Right kidney (tissue), 1 donor: ENCODE results near the gene GABARAPL2.
"Not testable (repeated sequence)": the region's sequence is repeated elsewhere in the genome, so short reads cannot be mapped to it uniquely, and the experiment has no call there.

Source experiments
- DNase-seq: peaks from one replicate; pipeline ENCODE4 v3.0.0-alpha.2; 2016

The GABARAPL2 gene

DNA sequence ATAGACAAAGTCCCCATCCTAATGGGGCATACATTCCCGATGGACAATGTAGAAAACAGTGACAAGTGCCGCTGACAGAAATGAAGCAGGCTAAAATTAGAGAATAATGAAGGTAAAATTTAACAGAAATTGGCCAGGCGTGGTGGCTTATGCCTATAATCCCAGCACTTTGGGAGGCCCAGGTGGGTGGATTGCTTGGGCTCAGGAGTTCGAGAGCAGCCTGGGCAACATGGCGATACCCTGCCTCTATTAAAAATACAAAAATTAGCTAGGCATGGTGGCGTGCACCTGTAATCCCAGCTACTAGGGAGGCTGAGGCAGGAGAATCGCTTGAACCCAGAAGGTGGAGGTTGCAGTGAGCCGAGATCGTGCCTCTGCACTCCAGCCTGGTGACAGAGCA lies 17.7 kb upstream of the GABARAPL2 start:
- not testable (repeated sequence) for DNase-seq

DNA sequence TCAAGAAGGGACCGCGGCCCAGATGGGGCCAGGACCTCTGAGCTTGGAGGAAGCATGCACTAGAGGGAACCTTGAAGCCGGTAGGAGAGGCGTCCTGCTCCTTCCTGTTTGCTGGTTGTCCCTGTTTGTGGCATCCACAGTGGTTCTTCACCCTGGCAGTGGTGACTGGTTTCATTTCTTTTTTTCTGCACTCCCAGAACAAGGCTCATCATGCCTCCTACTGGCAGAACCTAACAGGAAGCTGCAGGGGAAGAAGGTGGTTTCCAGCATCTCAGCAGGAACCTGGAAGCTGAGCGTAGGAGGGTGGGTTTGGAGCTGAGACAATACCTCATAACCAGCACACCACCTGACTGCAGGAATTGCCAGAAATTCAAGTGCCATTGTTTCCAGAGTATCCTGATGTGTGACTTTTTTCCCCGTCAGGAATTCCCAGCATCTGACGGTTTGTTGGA lies 15.9 kb upstream of the GABARAPL2 start:
- no peak for DNase-seq

DNA sequence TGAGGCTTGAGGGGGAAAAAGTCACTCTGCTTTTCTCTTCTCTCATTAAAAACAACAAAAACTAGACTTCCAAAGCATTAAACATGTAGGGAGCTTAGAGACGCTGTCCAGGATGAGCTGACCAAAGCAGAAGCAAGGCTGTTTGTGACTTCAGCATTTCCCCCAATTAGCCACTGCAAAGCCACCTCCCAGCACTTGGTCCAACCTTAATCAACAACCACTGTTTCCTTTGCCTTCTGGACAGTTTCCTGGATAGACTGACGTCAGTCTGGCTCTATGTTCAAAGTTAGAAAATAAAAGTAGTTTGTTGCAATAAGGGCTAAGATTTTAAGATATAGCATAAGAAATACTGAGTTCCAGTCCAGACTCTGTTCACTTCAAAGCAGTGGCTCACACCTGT lies 13.2 kb upstream of the GABARAPL2 start:
- DNase-seq = no peak

DNA sequence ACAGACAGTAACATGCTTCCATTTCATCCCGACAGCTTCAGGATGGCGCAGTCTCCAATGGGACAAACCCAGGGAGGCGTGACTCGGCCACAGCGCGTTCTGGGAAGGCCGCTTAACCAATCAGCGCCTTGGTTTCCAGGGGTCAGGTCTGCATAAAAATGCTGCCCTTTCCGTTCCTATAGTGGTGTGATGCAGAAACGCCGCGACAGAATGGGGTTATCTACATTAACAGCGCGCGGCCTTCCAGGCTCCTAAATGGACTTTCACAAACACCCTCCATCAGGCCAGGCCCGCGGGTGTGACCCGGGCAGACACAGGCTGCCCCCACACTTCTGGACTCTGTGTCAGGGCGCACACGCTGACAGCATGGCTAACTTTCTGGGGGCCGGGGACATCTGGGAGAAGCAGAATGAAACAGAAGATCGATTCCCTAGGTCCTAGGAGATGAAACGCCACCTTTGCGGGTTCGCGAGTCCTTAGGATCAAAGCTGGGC lies 10.9 kb upstream of the GABARAPL2 start:
- peak; percentile 74 for DNase-seq

DNA sequence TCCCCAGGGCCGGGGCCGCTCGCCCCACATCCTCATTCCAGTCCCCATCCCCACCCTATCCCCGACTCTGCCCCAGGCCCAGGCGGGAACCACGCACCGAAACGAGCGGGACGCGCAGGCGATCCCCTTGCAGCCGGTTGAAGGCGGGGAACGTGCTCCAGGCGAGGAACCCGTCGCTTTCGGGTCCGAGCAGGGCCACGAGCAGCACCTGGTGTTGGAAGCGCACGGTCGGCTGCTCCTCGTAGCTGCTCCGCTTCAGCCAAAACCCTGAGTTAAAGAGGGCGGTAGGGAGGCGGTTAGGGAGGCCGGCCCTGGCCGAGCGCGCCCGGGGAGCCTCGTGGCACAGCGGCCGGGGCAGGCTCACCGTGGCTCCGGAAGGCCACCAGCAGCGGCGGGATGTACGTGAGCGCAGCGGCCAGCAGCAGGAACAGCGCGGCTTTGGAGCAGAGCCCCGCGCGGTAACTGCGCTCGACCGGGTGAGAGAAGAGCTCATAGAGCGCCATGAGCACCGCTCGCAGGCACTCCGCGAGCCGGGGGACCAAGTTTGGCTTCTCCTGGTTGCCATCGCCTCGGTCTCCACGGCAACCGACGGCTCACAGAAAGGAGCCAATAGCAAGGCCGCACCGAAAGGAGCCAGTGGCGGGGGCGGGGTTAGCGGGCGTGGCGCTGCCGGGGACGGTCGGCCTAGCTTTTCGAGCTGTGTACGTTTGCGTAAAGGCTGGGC lies 10.3 kb upstream of the GABARAPL2 start, which contains the start of gene TMEM231:
TMEM231 (minus strand) TSS at position 546 of the 724 bp plus-strand sequence; CDS start at position 503, 43 bp downstream.
- DNase-seq = peak; percentile 95

DNA sequence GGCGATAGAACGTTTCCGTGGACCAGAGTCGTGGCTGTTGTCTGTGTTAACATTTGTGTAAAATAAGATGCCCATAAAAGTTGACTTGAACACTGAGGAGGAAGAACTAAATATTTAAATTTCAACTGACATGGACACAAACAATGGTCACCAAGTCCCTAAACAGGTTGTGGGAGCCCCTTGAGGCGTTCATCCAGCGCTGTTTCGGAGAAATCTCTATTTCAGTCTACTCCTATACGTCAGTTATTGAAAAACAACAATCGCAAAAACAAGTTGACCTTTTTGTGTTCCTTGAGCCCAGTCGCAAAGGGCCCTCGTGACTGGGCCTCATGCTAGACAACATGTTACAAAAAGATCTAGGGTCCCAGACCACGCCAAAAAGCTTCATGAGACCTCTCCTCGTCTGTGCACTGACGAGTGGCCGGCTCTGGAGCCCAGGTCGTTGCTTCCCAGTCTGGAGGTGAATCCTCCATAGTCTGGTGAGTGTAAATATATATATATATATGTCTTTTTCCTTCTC lies 9.7 kb upstream of the GABARAPL2 start:
- no peak for DNase-seq

DNA sequence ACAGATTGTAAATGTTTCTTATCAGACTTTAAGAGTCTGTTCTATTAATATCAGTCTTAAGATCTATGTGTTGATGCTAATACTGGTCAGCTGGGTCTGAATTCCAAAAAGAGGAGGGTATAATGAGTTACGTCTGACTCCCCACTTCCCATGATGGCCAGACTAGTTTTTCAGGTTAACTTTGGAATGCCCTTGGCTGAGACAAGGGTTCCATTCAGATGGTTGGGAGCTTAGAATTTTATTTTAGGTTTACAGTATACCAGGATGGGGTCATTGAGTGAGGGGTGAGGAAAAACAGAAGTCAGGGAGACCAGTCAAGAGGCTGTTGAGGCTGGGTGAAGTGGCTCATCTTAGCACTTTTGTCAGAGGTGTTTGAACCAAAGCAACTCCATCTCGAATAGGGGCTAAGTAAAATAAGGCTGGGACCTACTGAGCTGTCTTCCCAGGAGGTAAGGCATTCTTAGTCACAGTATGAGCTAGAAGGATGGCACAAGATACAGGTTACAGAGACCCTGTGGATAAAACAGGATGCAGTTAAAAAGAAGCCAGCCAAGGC lies 7.3 kb upstream of the GABARAPL2 start:
- no peak for DNase-seq

DNA sequence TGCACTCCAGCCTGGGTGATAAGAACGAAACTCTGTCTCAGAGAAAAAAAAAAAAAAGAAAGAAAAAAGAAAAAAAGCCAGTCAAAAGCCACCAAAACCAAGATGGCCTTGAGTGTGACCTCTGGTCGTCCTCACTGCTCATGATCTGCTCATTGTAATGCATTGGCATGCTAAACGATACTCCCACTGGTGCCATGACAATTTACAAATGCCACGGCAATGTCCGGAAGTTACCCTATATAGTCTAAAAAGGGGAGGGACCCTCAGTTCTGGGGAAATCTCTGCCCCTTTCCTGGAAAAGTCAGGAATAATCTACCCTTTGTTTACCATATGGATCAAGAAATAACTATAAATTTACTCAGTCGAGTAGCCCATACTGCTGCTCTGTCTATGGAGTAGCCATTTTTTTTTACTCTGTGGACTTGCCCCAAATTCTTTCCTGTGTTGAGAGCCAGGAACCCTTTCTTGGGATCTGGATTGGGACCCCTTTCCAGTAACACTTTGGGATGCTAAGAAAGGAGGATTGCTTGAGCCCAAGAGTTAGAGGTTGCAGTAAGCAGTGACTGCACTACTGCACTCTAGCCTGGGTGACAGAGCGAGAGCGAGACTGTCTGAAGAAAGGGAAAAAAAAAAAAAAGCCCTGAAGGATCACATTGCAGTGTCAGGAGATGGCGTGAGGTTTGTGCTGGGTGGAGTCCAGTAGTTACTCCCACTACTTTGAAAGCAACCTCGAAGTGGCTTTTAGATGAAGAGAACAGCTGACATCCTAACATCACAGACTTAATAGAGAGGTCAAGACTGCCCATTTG lies 6.4 kb upstream of the GABARAPL2 start:
- DNase-seq = peak; percentile 9

DNA sequence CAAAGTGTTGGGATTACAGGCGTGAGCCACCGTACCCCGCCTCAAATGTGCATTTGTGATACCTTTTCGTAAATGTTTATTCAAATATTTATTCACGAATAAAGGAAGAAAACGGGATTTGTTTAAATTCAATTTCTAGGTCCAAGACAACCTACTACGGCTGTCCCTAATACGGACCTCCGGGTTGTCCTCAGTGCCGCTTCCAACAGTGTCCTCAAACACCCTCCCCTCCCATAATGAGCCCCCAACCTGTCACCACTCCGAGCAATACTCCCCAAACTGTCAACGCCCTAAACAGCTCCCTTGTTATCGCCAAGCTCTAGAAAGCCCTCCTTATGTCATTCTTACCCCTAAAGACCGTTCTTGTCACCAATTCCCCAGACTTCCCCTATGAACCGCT lies 539 bp upstream of the GABARAPL2 start:
- DNase-seq = no peak

DNA sequence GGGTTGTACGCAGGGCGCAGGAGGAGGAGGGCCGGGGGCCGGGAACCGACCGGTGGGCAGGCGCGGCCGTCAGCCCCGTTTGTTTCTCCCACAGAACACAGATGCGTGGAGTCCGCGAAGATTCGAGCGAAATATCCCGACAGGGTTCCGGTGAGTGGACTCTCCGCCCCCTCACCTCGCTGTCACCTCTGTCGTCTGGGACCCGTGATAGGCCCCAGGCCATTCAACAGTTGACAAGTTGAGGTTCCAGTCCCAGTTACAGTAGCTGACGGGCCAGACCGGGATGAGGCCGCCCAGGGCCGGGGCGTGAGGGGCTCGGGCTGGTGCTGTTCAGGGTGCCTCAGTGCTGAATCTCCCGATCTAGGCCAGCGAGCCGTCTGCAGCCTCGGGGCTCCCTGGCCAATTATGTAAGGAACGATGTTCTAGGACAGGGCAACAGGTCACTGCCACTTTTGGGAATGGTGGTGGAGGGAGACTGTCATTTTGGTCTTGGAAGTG lies 628 bp downstream of the GABARAPL2 start:
- no peak for DNase-seq

DNA sequence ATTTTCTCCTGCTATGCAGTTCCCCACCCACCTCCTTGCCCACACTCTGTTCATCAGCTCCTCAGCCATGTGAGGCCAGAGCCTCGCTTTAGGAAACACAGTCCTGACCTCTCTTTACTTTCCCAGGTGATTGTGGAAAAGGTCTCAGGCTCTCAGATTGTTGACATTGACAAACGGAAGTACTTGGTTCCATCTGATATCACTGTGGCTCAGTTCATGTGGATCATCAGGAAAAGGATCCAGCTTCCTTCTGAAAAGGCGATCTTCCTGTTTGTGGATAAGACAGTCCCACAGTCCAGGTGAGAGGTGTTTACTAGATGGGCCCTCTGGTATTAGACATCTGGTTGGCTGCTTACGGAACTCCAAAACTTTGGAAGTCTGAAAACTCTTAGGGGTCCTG lies 1.7 kb downstream of the GABARAPL2 start:
- no peak for DNase-seq

DNA sequence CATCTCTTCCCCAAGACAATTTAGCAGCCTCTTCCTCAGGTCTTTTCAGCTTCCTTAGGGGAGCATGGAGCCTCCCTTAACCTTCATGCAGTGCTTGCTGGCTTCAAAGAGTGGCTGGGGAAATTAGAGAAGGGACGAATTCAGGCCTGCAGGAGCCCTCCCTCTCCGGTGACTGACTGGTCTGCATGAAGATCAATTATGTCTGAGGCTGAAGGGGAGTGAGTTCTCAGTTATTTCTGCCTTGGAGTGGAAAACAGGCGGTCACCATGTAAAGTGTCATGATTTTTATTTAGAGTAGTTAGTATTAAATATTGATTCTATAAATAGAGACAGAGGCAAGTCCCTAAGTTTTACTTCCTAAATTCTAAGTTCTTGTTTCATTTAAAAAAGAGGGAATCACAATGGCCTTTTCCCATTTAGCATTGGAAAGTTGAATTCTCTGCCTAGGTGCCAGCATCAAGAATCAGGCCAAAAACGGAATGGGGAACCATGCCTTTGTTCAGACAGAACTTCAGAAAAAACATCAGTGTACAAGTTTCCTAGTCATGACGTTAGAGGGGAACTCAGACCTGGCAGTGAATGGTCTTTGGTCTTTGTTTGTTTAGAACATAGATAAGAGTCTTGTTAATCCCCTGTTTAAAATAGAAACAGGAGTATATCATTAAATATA lies 4.4 kb downstream of the GABARAPL2 start:
- DNase-seq = no peak

DNA sequence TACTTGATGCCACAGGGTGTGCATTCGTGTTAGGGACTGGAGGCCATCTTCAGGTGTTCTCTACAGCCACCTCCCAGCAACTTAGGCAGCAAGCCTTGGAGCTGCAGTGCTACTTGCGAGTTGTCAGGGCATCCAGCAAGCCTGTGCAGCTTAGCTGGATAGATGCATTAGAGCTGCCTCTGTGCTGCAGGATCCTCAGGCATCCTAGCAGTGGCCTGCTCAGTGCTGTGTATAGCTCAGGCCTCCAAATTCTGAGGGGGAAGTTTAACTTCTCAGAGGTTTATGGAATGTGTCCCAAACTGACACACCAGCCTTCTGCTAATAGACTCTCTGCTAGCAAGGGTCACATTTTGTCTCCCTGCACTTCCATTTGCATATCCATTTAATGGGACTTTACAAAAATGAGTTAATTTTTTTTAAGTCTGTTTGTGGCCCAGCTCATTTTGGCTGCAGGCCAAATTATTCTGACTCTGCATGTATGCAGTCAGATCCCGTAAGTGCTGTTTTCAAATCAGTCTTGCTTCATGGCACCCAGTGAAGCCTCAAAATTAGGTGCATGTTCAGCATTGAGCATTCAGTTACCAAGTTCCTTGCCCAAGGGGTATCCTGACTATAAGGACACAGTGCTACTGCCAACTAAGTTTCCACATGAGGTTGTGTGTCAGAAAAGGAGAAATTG lies 6.8 kb downstream of the GABARAPL2 start:
- DNase-seq = no peak

DNA sequence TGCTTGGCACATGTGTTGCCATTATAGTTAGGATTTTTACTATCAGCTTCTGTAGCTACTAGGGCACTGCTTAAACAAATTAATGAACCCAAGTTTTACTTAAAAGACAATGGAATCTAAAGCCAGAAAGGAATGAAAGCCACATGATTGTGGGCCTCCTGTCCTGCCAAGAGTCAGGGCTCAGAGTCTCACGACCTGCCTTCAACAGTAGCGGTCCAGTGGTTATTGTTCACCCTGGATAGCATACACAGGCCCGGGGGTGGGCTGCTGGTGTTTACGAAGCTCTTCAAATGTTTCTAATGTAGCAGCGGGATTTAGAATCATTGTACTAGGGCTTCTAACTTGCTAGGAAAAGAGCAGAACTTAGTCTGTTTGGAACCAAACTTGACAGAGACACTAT lies 7.8 kb downstream of the GABARAPL2 start:
- DNase-seq = no peak

DNA sequence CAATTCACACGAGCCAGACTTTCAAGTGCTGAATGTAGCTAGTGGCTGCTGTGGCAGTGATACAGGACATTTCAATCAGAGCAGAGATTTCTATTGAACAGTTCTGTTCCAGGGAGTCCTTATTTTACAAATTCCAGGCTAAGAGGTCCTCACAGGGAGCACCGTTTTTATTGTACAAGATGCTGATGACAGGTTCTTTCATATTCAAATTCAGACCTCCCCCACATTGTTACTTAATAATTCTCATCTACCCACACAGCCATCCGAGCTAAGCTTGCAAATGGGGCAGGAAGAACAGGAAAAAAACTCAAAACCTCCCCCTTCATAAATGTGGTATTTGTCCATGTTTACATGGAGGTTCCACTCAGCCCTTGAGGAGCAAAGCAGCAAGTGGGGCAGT lies 9.8 kb downstream of the GABARAPL2 start:
- no peak for DNase-seq

DNA sequence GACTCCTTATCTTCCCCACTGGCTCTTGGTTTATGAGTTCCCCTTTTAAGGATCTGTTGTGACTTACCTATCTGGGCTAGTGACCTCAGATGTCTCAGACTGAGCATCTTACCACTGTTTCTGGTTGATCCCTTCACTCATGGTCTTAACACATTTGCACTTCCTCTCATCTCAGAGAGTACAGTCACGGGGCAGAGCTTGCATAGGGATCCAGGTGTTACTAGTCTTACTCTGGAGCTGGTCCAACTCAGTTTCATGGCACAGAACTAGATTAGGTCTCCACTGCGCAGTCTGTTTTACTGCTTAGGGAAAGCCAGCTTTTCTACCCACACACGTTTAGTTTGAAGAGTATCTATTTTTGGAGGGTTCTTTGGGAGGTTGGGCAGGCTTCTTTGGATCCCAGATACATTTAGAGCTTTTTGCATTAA lies 10.2 kb downstream of the GABARAPL2 start:
- no peak for DNase-seq

DNA sequence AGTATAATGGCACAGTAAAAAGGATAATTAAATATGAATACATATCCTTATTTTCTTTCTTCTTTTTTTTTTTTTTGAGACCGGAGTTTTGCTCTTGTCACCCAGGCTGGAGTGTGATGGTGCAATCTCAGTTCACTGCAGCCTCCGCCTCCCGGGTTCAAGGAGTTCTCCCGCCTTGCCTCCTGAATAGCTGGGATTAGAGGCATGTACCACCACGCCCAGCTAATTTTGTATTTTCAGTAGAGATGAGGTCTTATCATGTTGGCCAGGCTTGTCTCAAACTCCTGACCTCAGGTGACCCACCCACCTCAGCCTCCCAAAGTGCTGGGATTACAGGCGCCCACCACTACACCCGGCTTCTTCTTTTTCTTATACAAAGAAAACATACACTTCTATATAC lies 12.0 kb downstream of the GABARAPL2 start:
- DNase-seq = no peak

DNA sequence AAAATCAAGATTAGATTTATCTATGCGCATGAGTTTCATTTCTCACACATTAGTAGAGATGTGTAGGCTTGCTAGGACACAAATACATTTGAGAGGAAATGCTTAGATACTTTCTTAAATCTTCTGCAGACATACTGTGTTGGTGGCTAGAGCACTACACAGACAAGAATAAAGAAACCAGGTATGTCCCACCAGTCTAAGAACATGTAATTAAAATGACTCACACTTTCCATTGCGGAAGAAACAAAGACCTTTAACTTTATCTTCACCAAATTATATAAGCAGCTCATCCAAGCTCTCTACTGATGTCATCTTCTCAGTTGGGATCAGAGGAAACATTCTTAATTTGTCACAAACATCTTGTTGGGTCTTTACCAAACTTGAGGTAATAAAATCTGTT lies 12.5 kb downstream of the GABARAPL2 start:
- DNase-seq = no peak

DNA sequence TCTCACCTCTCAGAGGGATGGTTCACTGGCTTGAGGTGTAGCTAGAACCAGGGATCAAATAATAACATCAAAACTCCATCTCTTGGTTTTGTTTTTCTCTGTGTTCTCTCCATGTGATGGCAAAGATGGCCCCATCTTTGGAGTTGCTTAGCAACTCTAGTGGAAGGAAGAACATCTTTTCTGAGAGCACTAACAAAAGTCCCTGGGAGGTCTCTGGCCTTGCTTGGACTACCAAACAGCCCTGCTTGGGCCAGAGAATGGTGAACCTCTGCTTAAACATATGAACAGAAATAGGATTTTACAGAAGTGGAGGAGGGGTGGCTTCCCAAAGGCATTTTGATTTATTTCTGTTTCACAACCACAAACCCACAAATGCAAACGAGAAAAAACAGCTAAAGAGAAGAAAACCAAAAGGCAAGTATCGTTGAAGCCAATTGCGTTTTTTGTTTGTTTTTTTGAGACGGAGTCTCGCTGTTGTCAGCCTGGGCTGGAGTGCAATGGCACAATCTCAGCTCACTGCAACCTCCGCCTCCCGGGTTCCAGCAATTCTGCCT lies 13.2 kb downstream of the GABARAPL2 start:
- no peak for DNase-seq

DNA sequence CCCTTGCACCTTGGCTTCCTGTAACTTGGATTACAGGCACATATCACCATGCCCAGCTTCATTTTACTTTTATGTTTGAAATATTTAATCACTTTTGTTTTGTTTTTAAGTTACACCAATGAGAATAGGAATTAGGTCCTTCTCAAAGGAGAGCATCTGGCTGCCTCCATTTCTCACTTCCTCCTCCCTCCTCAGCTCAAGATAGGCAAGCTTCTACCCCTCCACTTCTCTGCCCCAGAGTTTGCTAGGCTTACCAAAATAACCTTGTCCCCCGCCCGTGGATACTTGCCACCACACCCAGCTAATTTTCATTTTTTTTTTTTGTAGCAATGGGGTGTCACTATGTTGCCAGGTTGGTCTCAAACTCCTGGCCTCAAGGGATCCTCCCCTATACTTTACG lies 17.9 kb downstream of the GABARAPL2 start:
- no peak for DNase-seq

DNA sequence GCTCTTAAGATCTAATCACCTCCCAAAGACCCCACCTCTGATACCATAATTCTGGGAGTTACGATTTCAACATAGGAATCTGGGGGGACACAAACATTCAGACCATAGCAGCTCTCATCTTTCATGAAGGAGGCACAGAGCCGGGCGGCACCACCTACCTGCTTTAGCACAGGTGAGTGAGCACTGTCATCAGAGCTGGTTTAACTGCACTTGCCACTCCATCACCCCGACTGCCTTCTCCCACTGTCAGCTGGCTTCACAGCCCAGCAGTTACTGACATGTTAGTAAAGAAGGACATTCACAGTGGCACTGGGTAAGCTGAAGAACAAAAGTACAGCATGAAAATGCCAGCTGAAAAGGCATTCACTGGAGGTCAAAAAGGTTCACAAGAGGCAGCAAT lies 22.5 kb downstream of the GABARAPL2 start:
- DNase-seq = no peak
